HEK293 (cell line): ENCODE measurements around the gene GLB1L.

Source experiments
- CTCF ChIA-PET: fragments of 350-600 bp; formaldehyde crosslinking; extraction: SDS; loops from one replicate; lab custom pipeline; 2021; ENCODE audit warnings: antibody characterized with exemption; lab: Yijun Ruan, JAX
- POLR2A ChIA-PET: fragments of 300-600 bp; formaldehyde crosslinking; extraction: SDS; loops from one replicate; lab custom pipeline; 2020; ENCODE audit warnings: antibody characterized with exemption, inconsistent platforms; lab: Yijun Ruan, JAX
- H3K27ac ChIP-seq: fragments of 200-500 bp; sonication (Bioruptor generic); 2 replicates; pipeline ENCODE4 v1.5.1; 2014; ENCODE audit warnings: low read depth, low read length, control low read depth, inconsistent platforms; ENCODE audit errors: extremely low read depth
- H3K36me3 ChIP-seq, 2 experiments: fragments of 200-500 bp in 1 of 2; sonication (Bioruptor generic) in 1 of 2; 1 replicate in 1 of 2; 2 replicates in 1 of 2; pipeline ENCODE4 v1.5.1; 2014 to 2017; ENCODE audit warnings: inconsistent platforms in 2 of 2, low read length in 2 of 2; ENCODE audit not compliant: control insufficient read depth in 2 of 2, insufficient read depth in 1 of 2
- H3K4me1 ChIP-seq: fragments of 200-500 bp; sonication (Bioruptor generic); 2 replicates; pipeline ENCODE4 v1.5.1; 2014; ENCODE audit warnings: mild to moderate bottlenecking, low read length, inconsistent platforms; ENCODE audit not compliant: control insufficient read depth, insufficient read depth
- H3K4me3 ChIP-seq: 2 replicates; pipeline ENCODE4 v1.5.1; 2011; ENCODE audit warnings: low read depth, mild to moderate bottlenecking, control low read depth, low read length, moderate library complexity
- H3K9me3 ChIP-seq: fragments of 200-500 bp; sonication (Bioruptor generic); 2 replicates; pipeline ENCODE4 v1.5.1; 2014; ENCODE audit warnings: low read depth, low read length, inconsistent platforms; ENCODE audit not compliant: control insufficient read depth, insufficient read depth
- KLF1 ChIP-seq: fragments of 450-650 bp; formaldehyde crosslinking; IDR thresholded peaks from 2 replicates; pipeline ENCODE4 v1.5.1; 2016; ENCODE audit warnings: missing biosample characterization, missing genetic modification characterization
- RBAK ChIP-seq: fragments of 450-650 bp; formaldehyde crosslinking; IDR thresholded peaks from 2 replicates; pipeline ENCODE4 v1.5.1; 2016; ENCODE audit warnings: missing biosample characterization, missing genetic modification characterization
- ZBTB21 ChIP-seq: fragments of 450-650 bp; formaldehyde crosslinking; IDR thresholded peaks from 2 replicates; pipeline ENCODE4 v1.5.1; 2017; ENCODE audit warnings: missing biosample characterization, missing genetic modification characterization
- ZNF174 ChIP-seq: fragments of 450-650 bp; formaldehyde crosslinking; IDR thresholded peaks from 2 replicates; pipeline ENCODE4 v1.5.0; 2017; ENCODE audit warnings: missing biosample characterization, mild to moderate bottlenecking, missing genetic modification characterization
- ZNF175 ChIP-seq: fragments of 450-650 bp; formaldehyde crosslinking; IDR thresholded peaks from 2 replicates; pipeline ENCODE4 v1.5.1; 2016; ENCODE audit warnings: missing biosample characterization, missing genetic modification characterization
- ZNF221 ChIP-seq: fragments of 450-650 bp; formaldehyde crosslinking; IDR thresholded peaks from 2 replicates; pipeline ENCODE4 v1.5.1; 2017; ENCODE audit warnings: missing biosample characterization, missing genetic modification characterization, borderline replicate concordance
- ZNF239 ChIP-seq: fragments of 450-650 bp; formaldehyde crosslinking; IDR thresholded peaks from 2 replicates; pipeline ENCODE4 v1.5.1; 2016; ENCODE audit warnings: missing biosample characterization, missing genetic modification characterization
- ZNF366 ChIP-seq: fragments of 450-650 bp; formaldehyde crosslinking; conservative IDR thresholded peaks from 2 replicates; pipeline ENCODE4 v1.5.1; 2016; ENCODE audit warnings: missing biosample characterization, missing genetic modification characterization
- ZNF548 ChIP-seq: fragments of 450-650 bp; formaldehyde crosslinking; IDR thresholded peaks from 2 replicates; pipeline ENCODE4 v1.5.1; 2016; ENCODE audit warnings: missing biosample characterization, missing genetic modification characterization
- ZNF571 ChIP-seq: fragments of 450-650 bp; formaldehyde crosslinking; IDR thresholded peaks from 2 replicates; pipeline ENCODE4 v1.5.0; 2017; ENCODE audit warnings: missing biosample characterization, missing genetic modification characterization
- ZNF843 ChIP-seq: fragments of 450-650 bp; formaldehyde crosslinking; IDR thresholded peaks from 2 replicates; pipeline ENCODE4 v1.5.1; 2016; ENCODE audit warnings: missing biosample characterization, missing genetic modification characterization
- ZXDB ChIP-seq: fragments of 450-650 bp; formaldehyde crosslinking; IDR thresholded peaks from 2 replicates; pipeline ENCODE4 v1.5.1; 2016; ENCODE audit warnings: missing biosample characterization, missing genetic modification characterization
- TF ChIP-seq, protein P1 (sequence below): fragments of 450-650 bp; formaldehyde crosslinking; IDR thresholded peaks from 2 replicates; pipeline ENCODE4 v1.5.1; 2017; ENCODE audit warnings: missing biosample characterization, missing genetic modification characterization
- TF ChIP-seq, protein P2 (sequence below): fragments of 450-650 bp; formaldehyde crosslinking; IDR thresholded peaks from 2 replicates; pipeline ENCODE4 v1.5.1; 2016; ENCODE audit warnings: missing biosample characterization, missing genetic modification characterization
- TF ChIP-seq, protein P3 (sequence below): fragments of 450-650 bp; formaldehyde crosslinking; IDR thresholded peaks from 2 replicates; pipeline ENCODE4 v1.5.1; 2016; ENCODE audit warnings: missing biosample characterization, missing genetic modification characterization
- TF ChIP-seq, protein P4 (sequence below): fragments of 450-650 bp; formaldehyde crosslinking; IDR thresholded peaks from 2 replicates; pipeline ENCODE4 v1.5.1; 2016; ENCODE audit warnings: missing biosample characterization, missing genetic modification characterization
- TF ChIP-seq, protein P5 (sequence below): fragments of 450-650 bp; formaldehyde crosslinking; IDR thresholded peaks from 2 replicates; pipeline ENCODE4 v1.5.1; 2017; ENCODE audit warnings: missing biosample characterization, mild to moderate bottlenecking, missing genetic modification characterization, moderate library complexity
- TF ChIP-seq, protein P6 (sequence below): fragments of 450-650 bp; formaldehyde crosslinking; IDR thresholded peaks from 2 replicates; pipeline ENCODE4 v1.5.1; 2016; ENCODE audit warnings: missing biosample characterization, missing genetic modification characterization
- TF ChIP-seq, protein P7 (sequence below): fragments of 450-650 bp; formaldehyde crosslinking; IDR thresholded peaks from 2 replicates; pipeline ENCODE4 v1.5.1; 2016; ENCODE audit warnings: missing biosample characterization, missing genetic modification characterization

The GLB1L gene

DNA sequence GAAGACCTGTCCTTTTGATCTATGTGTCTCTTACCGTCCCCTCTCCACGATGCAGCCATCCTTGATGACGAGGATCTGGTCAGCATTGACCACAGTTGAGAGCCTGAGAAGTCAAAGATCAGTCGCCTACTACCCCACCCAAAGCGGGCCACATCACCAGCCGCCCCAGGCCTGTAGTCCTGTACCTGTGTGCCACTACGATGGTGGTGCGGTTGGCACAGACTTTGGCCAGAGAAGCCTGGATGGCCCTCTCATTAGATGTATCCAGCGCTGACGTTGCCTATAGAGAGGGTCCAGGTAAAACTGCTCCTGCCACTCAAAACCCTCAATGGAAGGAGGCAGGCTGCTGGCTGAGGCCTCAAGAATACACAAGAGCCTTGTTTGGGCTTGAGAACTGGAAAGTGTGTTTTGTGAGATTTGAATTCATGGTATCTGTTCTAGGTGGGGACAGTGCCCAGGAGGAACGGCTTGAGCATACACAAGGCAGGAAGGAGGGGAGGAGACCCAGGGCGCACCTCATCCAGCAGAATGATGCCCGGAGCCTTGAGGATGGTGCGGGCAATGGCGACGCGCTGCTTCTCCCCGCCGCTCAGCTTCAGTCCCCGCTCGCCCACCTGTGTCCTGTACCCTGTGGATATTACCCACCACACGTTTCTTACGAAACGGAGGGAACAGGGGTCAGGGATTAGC lies 34.9 kb downstream of the GLB1L start (continued):
- TF ChIP-seq, protein P1, sequence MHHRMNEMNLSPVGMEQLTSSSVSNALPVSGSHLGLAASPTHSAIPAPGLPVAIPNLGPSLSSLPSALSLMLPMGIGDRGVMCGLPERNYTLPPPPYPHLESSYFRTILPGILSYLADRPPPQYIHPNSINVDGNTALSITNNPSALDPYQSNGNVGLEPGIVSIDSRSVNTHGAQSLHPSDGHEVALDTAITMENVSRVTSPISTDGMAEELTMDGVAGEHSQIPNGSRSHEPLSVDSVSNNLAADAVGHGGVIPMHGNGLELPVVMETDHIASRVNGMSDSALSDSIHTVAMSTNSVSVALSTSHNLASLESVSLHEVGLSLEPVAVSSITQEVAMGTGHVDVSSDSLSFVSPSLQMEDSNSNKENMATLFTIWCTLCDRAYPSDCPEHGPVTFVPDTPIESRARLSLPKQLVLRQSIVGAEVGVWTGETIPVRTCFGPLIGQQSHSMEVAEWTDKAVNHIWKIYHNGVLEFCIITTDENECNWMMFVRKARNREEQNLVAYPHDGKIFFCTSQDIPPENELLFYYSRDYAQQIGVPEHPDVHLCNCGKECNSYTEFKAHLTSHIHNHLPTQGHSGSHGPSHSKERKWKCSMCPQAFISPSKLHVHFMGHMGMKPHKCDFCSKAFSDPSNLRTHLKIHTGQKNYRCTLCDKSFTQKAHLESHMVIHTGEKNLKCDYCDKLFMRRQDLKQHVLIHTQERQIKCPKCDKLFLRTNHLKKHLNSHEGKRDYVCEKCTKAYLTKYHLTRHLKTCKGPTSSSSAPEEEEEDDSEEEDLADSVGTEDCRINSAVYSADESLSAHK (tag by site-specific recombination): no peak
- no peak for TF ChIP-seq ZNF366 (tag by site-specific recombination)

DNA sequence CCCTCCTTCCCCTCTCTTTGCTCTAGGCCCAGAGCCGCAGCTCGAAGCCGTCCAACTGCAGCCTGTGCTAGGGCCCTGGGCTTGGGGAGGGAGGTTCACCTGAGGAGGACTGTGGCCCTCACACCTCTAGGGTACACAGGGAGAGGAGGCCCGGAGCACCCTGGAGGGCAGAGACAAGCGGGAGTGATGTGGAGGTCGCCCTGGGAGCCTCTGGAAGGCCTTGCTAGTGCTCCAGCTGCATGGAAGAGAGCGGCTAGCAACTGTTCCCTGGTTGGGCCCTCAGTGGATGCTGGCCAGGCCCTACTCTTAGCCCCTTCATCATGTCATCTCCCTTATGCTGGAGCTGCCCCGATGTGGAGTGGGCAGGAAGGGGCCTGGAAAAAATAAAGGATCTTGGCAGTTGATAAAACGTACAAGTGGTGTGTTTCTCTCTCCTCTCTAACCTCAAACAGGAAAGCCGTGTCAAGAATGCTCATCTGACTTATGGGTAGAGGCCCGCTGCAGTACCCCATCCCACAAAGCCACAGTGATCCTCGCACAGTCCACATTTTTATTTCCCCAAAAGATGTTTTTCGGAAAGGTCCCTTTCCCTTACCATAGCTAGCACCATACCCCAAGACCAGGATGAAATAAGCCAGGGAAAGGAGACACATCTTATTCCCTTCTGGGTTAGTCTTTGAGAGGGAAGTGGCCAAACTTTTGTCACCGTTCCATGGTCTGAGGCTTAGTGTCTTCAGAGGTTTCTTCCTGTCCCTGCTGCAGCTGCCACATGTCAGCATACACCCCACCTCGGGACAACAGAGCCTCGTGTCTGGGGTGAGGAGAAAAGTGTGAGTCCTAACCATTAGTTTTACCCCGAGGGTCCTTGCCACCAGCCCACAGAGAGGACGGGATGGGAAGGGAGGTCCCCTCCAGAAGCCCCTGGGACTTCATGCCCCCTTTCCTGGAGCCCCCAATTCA lies 35.7 kb downstream of the GLB1L start:
- no peak overlapping the region for H3K4me3 ChIP-seq
- peaks cover 8% of the 10 kb centered on the region for H3K4me1 ChIP-seq
- no peaks in the 10 kb centered on the region for H3K9me3 ChIP-seq
- ChIA-PET CTCF (interaction anchor here (0.6 to 3.2 kb wide), 3 partner anchors 38 to 68 kb away, joined by 4 to 8 read pairs (median 5); partner anchors contain the start of gene NHEJ1), POLR2A (interaction anchor here (2.0 kb wide), 1 partner anchor 9 kb away, joined by 11 read pairs; the partner anchor contains the start of gene ABCB6)
- H3K36me3 ChIP-seq: peaks cover 12 to 68% of the 10 kb centered on the region in 2 experiments; a peak in 2 of 3 replicates
- no peak overlapping the region for H3K27ac ChIP-seq
- TF ChIP-seq ZNF366 (tag by site-specific recombination): no peak
- TF ChIP-seq ZNF175 (tag by site-specific recombination): no peak
- no peak for TF ChIP-seq ZNF221 (tag by site-specific recombination)
- no peak for TF ChIP-seq ZNF571 (tag by site-specific recombination)
- no peak for TF ChIP-seq ZNF239 (tag by site-specific recombination)
- no peak for TF ChIP-seq ZNF174 (tag by site-specific recombination)
- TF ChIP-seq, protein P2, sequence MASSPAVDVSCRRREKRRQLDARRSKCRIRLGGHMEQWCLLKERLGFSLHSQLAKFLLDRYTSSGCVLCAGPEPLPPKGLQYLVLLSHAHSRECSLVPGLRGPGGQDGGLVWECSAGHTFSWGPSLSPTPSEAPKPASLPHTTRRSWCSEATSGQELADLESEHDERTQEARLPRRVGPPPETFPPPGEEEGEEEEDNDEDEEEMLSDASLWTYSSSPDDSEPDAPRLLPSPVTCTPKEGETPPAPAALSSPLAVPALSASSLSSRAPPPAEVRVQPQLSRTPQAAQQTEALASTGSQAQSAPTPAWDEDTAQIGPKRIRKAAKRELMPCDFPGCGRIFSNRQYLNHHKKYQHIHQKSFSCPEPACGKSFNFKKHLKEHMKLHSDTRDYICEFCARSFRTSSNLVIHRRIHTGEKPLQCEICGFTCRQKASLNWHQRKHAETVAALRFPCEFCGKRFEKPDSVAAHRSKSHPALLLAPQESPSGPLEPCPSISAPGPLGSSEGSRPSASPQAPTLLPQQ (tag by site-specific recombination): no peak
- TF ChIP-seq, protein P3, sequence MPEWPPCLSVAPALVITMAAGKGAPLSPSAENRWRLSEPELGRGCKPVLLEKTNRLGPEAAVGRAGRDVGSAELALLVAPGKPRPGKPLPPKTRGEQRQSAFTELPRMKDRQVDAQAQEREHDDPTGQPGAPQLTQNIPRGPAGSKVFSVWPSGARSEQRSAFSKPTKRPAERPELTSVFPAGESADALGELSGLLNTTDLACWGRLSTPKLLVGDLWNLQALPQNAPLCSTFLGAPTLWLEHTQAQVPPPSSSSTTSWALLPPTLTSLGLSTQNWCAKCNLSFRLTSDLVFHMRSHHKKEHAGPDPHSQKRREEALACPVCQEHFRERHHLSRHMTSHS (tag by site-specific recombination): no peak
- TF ChIP-seq, protein P4, sequence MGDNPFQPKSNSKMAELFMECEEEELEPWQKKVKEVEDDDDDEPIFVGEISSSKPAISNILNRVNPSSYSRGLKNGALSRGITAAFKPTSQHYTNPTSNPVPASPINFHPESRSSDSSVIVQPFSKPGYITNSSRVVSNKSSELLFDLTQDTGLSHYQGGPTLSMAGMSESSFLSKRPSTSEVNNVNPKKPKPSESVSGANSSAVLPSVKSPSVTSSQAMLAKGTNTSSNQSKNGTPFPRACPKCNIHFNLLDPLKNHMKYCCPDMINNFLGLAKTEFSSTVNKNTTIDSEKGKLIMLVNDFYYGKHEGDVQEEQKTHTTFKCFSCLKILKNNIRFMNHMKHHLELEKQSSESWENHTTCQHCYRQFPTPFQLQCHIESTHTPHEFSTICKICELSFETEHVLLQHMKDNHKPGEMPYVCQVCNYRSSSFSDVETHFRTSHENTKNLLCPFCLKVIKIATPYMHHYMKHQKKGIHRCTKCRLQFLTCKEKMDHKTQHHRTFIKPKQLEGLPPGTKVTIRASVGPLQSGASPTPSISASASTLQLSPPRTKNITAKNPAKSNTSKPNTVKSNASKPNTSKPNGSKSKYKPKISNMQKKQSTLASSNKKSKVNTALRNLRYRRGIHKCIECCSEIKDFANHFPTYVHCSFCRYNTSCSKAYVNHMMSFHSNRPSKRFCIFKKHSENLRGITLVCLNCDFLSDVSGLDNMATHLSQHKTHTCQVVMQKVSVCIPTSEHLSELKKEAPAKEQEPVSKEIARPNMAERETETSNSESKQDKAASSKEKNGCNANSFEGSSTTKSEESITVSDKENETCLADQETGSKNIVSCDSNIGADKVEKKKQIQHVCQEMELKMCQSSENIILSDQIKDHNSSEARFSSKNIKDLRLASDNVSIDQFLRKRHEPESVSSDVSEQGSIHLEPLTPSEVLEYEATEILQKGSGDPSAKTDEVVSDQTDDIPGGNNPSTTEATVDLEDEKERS (tag by site-specific recombination): no peak
- TF ChIP-seq ZBTB21 (tag by site-specific recombination): no peak
- no peak for TF ChIP-seq KLF1 (tag by site-specific recombination)
- TF ChIP-seq ZNF843: no peak
- no peak for TF ChIP-seq ZXDB (tag by site-specific recombination)
- TF ChIP-seq, protein P5, sequence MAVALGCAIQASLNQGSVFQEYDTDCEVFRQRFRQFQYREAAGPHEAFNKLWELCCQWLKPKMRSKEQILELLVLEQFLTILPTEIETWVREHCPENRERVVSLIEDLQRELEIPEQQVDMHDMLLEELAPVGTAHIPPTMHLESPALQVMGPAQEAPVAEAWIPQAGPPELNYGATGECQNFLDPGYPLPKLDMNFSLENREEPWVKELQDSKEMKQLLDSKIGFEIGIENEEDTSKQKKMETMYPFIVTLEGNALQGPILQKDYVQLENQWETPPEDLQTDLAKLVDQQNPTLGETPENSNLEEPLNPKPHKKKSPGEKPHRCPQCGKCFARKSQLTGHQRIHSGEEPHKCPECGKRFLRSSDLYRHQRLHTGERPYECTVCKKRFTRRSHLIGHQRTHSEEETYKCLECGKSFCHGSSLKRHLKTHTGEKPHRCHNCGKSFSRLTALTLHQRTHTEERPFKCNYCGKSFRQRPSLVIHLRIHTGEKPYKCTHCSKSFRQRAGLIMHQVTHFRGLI (tag by site-specific recombination): no peak
- no peak for TF ChIP-seq RBAK (tag by site-specific recombination)
- TF ChIP-seq, protein P6, sequence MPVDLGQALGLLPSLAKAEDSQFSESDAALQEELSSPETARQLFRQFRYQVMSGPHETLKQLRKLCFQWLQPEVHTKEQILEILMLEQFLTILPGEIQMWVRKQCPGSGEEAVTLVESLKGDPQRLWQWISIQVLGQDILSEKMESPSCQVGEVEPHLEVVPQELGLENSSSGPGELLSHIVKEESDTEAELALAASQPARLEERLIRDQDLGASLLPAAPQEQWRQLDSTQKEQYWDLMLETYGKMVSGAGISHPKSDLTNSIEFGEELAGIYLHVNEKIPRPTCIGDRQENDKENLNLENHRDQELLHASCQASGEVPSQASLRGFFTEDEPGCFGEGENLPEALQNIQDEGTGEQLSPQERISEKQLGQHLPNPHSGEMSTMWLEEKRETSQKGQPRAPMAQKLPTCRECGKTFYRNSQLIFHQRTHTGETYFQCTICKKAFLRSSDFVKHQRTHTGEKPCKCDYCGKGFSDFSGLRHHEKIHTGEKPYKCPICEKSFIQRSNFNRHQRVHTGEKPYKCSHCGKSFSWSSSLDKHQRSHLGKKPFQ (tag by site-specific recombination): no peak
- TF ChIP-seq, protein P7, sequence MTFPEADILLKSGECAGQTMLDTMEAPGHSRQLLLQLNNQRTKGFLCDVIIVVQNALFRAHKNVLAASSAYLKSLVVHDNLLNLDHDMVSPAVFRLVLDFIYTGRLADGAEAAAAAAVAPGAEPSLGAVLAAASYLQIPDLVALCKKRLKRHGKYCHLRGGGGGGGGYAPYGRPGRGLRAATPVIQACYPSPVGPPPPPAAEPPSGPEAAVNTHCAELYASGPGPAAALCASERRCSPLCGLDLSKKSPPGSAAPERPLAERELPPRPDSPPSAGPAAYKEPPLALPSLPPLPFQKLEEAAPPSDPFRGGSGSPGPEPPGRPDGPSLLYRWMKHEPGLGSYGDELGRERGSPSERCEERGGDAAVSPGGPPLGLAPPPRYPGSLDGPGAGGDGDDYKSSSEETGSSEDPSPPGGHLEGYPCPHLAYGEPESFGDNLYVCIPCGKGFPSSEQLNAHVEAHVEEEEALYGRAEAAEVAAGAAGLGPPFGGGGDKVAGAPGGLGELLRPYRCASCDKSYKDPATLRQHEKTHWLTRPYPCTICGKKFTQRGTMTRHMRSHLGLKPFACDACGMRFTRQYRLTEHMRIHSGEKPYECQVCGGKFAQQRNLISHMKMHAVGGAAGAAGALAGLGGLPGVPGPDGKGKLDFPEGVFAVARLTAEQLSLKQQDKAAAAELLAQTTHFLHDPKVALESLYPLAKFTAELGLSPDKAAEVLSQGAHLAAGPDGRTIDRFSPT: no peak
- TF ChIP-seq ZNF548 (tag by site-specific recombination): no peak
